ENCODE results near the gene DOK3. TPM values are rescaled to one million over a fixed set of nuclear protein-coding genes. Genes with fewer than 3 reads are reported as not detected.

DOK3 gene, protein sequence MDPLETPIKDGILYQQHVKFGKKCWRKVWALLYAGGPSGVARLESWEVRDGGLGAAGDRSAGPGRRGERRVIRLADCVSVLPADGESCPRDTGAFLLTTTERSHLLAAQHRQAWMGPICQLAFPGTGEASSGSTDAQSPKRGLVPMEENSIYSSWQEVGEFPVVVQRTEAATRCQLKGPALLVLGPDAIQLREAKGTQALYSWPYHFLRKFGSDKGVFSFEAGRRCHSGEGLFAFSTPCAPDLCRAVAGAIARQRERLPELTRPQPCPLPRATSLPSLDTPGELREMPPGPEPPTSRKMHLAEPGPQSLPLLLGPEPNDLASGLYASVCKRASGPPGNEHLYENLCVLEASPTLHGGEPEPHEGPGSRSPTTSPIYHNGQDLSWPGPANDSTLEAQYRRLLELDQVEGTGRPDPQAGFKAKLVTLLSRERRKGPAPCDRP
- 1.7 and 2.3 TPM in 2 replicates for total RNA-seq

GRCh38 chr5:177509381-177509951 lies at the start of gene DOK3:
TSS of gene DOK3 (minus strand) at chr5:177509826. CDS start at chr5:177509540, 286 bp downstream.

DNA sequence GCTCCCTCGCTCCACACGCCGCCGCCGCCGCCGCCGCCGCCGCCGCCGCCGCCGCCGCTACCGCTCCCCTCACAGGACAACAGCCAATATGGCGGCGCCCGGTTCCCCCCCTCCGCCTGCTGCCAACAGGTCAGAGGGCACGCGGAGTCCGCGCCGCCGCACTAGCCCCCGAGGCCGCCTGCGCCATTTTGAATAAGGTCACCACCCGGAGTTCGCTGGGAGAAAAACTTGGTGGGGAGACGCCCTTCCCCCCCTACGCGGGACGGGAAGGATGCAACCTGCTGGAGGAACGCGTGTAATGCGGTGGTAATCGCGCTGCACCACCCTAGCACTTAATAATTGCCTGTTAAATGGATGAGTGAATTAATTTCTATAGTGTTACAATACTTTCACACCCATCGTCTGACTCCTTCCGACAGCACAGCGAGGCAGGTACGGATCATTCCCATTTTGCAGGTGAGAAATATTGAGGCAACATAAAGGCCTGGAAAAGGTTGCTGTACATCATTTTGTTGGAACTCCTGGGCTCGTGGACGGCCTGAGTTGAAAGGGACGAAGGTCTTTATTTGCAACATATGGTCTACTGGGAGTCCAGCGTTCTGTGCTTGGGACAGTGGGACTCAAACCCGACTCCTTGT lies 45.0 kb upstream of the DOK3 start, which contains the start of gene FAM193B:
Gene FAM193B, minus strand, starts transcription at position 90 of the 638 bp plus-strand sequence. CDS start 105 bp downstream, outside the sequence.

DNA sequence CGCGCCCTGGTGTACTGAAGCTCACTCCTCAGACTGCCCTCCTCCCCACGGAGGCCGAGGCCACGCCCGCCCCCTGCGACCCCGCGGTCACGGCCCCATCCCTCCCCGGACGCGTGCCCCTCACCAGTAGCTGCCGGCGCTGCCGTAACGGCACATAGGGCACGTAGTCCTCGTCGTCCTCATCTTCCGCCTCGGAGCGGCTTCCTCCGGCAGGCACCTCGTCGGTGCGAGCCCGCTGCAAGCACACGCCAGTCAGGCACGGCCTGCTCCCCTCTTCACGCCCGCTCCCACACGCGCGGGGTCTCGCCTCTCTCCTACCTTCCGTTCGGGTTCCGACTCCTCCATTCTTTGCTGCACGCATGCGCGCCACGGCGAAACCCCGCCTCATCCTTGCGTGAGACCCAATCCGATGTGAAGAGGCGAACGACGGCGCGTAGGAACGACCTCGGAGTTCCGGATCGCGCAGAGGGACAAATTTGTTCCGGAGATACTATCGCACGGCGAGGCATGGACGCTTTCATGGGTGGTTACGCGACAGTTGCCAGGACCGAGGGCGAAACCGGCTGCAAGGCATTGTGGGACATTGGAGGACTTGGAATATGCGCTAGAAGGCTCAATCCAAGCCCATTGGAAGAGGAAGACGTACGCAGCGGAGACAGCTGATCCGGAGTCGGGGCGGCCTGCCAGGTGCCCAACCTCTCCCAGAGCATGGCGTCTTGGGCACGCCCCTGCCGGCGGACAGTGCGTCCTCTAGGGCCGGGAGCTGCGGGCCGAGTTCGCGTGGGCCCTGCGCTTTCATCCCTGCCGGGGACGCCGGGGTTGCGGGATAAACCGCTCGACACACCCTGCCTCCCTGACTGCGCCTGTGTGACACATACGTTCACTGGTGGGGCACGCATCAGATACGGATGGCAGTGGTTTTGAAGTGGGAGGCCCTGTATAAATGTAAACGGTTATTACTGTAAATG lies 7.3 kb upstream of the DOK3 start, which contains the start of gene DDX41:
Gene DDX41, minus strand, starts transcription at position 361 of the 968 bp plus-strand sequence. Its CDS starts 16 bp downstream, at position 345.

DNA sequence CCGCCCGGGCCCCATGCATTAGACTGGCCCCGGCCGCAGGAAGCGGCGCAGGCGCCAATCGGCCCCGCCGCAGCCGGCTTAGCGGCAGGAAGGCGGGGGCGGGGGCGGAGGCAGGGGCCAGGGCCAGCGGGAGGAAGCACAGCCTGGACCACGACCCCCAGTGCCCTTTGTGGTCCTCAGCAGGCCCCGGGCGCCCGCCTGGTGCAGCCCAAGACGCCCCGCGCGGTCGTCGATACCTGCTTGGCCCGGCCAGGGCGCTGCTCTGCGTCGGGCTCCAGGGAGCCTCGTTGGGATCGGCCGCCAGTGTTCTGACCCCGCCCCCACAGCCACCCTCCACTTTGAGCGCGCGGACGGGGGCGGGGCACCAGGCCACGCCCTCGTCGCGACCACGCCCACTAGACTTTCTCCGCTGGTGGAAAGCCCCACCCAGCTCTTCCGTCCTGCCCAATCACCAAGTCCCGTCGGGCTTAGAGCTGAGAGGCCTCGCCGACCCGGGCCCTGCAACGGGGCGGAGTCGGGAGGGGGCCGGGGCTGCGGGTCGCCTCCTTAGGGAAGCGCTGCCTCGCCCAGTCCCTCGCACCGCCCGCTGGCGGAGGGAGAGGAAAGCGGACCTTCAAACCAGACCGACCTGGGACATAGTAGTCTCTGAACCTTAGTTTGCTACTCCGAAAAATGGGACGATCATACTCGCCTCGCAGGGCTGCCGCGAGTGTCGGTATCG lies 12.2 kb downstream of the DOK3 start, which contains the start of gene PDLIM7:
Gene PDLIM7, minus strand, starts transcription at position 313 of the 721 bp plus-strand sequence. CDS start 1,092 bp downstream, outside the sequence.

GRCh38 chr5:177473443-177474001 lies 36.1 kb downstream of the DOK3 start, which contains the start of gene DBN1:
TSS of gene DBN1 (minus strand) at chr5:177473634. CDS start at chr5:177473521, 113 bp downstream.

Other genes starting within 250 kb of the DOK3 start
- gene RAB24, start 206.1 kb downstream of the DOK3 start, total RNA-seq: 25.7 and 28.5 TPM in 2 replicates
- 86.3 and 92.4 TPM in 2 replicates for gene PRELID1, start 206.0 kb downstream of the DOK3 start, total RNA-seq
- gene MXD3, start 197.9 kb downstream of the DOK3 start, total RNA-seq: 0.65 and 1.3 TPM in 2 replicates
- gene LMAN2, start 158.2 kb downstream of the DOK3 start, total RNA-seq: 488 and 547 TPM in 2 replicates
- 4.0 and 5.0 TPM in 2 replicates for gene RGS14, start 151.9 kb downstream of the DOK3 start, total RNA-seq
- not detected in 2 replicates for gene SLC34A1, start 125.4 kb downstream of the DOK3 start, total RNA-seq
- not detected in 2 replicates for gene PFN3, start 109.2 kb downstream of the DOK3 start, total RNA-seq
- gene F12, start 100.3 kb downstream of the DOK3 start, total RNA-seq: 0.18 and 0.28 TPM in 2 replicates
- gene GRK6, start 83.2 kb downstream of the DOK3 start, total RNA-seq: 17.5 and 23.2 TPM in 2 replicates
- 2.7 and 3.0 TPM in 2 replicates for gene PRR7, start 63.0 kb downstream of the DOK3 start, total RNA-seq
- gene DBN1, start 36.2 kb downstream of the DOK3 start, total RNA-seq: 130 and 139 TPM in 2 replicates
- gene PDLIM7, start 12.2 kb downstream of the DOK3 start, total RNA-seq: 72.1 and 84.4 TPM in 2 replicates
- gene DDX41, start 7.1 kb upstream of the DOK3 start, total RNA-seq: 88.7 and 149 TPM in 2 replicates
- gene FAM193B, start 44.7 kb upstream of the DOK3 start, total RNA-seq: 12.2 and 14.1 TPM in 2 replicates
- gene TMED9, start 82.4 kb upstream of the DOK3 start, total RNA-seq: 192 and 233 TPM in 2 replicates
- gene B4GALT7, start 90.3 kb upstream of the DOK3 start, total RNA-seq: 36.3 and 43.5 TPM in 2 replicates

All from smooth muscle cell of bladder (primary cell).